Measurements from ENCODE around the gene LASP1NB.

LASP1NB gene

GRCh38 chr17:38889745-38890409, 35.5 kb upstream of the LASP1NB start:
- H3K27ac ChIP-seq = peak overlapping the region in 1 of 5 donors; percentile 18
- H3K27me3 ChIP-seq = no peaks in the 10 kb centered on the region
- TF ChIP-seq, protein P1, sequence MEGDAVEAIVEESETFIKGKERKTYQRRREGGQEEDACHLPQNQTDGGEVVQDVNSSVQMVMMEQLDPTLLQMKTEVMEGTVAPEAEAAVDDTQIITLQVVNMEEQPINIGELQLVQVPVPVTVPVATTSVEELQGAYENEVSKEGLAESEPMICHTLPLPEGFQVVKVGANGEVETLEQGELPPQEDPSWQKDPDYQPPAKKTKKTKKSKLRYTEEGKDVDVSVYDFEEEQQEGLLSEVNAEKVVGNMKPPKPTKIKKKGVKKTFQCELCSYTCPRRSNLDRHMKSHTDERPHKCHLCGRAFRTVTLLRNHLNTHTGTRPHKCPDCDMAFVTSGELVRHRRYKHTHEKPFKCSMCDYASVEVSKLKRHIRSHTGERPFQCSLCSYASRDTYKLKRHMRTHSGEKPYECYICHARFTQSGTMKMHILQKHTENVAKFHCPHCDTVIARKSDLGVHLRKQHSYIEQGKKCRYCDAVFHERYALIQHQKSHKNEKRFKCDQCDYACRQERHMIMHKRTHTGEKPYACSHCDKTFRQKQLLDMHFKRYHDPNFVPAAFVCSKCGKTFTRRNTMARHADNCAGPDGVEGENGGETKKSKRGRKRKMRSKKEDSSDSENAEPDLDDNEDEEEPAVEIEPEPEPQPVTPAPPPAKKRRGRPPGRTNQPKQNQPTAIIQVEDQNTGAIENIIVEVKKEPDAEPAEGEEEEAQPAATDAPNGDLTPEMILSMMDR (IDR thresholded peaks at IDR 0.05) = no peak
- H3K4me3 ChIP-seq = no peak overlapping the region
- H3K4me1 ChIP-seq (replicated peaks in 1 of 2) = peaks cover 27 to 45% of the 10 kb centered on the region in 2 donors
- H3K9me3 ChIP-seq (replicated peaks in 1 of 3) = no peaks in the 10 kb centered on the region
- WGBS, 4 donors = 83 to 86% (median 85%) methylated on average over 7 to 12 of the region's 12 CpGs
- intact Hi-C loops (cut with DNase I) = no loop called here
- DNase-seq = no peak
- H3K36me3 ChIP-seq (replicated peaks in 1 of 2) = peaks cover 0 to 48% of the 10 kb centered on the region in 2 donors

DNA sequence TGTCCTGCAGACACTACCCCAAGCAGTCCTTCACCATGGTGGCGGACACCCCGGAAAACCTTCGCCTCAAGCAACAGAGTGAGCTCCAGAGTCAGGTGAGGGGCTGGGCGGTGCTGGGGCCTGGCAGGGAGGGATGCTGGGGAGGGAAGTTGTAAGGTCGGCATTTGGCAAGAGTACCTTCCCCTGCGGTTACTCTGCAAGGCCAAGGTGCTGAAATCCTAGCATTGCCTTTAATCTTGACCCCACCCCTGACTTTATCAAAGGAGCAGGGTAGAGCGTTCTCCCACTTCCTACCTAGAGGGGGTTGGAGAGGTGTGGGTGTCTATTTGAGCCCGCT, 35.0 kb upstream of the LASP1NB start:
- H3K36me3 ChIP-seq (replicated peaks in 1 of 2) = peaks cover 0 to 51% of the 10 kb centered on the region in 2 donors
- peak overlapping the region in 1 of 5 donors; percentile 18 for H3K27ac ChIP-seq
- H3K27me3 ChIP-seq = no peaks in the 10 kb centered on the region
- 78 to 100% (median 85%) methylated on average over 4 to 8 of the region's 8 CpGs for WGBS, 4 donors
- DNase-seq = no peak
- intact Hi-C loops (cut with DNase I) = no loop called here
- no peak overlapping the region for H3K4me3 ChIP-seq
- H3K4me1 ChIP-seq (replicated peaks in 1 of 2) = peaks cover 22 to 40% of the 10 kb centered on the region in 2 donors
- no peak for TF ChIP-seq POLR2A (IDR thresholded peaks at IDR 0.05)
- TF ChIP-seq, protein P1 (IDR thresholded peaks at IDR 0.05) = no peak
- no peaks in the 10 kb centered on the region for H3K9me3 ChIP-seq (replicated peaks in 1 of 3)

DNA sequence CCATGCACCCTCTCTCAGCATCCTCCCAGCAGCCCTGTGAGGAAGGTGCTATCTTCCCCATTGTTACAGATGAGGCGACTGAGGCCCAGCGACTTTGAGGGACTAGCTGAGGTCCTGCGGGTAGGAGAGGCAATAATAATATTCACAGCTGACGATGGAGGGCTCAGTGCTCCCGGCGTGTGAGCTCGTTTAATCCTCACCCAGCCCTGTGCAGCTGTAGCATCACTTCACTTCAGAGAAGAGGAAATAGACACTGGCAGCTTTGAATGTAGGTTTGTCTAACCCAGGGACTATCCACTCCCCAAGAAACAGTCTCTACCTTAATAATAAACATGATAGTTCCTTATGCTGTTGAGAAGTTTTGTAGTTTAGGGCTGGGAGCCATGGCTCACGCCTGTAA, 34.0 kb upstream of the LASP1NB start:
- no peak for TF ChIP-seq POLR2A (IDR thresholded peaks at IDR 0.05)
- TF ChIP-seq, protein P1 (IDR thresholded peaks at IDR 0.05) = no peak
- Histone ChIP-seq H3K36me3 (replicated peaks in 1 of 2) (peaks cover 0 to 53% of the 10 kb centered on the region in 2 donors), H3K27me3 (no peaks in the 10 kb centered on the region), H3K4me3 (no peak overlapping the region), H3K4me1 (replicated peaks in 1 of 2) (peaks cover 19 to 42% of the 10 kb centered on the region in 2 donors), H3K9me3 (replicated peaks in 1 of 3) (no peaks in the 10 kb centered on the region), H3K27ac (no peak overlapping the region)
- no peak for DNase-seq
- WGBS, 4 donors = 57 to 84% (median 81%) methylated on average over 4 to 8 of the region's 8 CpGs
- intact Hi-C loops (cut with DNase I) = no loop called here

DNA sequence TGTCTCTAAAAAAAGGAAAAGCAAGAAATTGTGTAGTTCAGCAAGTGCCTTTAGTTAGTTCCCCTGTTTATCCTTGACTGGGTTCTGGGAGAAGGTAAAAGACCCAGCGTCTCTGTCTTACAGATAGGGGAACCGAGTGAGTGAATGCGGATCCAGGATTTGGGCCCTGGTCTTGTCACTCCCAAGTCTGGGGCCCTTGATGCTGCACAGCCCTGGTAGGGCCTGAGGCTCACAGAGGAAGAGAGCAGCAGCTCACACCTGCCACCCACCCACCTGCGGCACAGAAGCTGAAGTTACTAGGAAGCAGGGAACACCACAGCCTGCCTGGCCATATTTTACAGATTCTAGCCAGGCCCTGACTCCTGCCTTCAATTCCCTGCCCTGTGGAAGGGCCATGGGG, 33.3 kb upstream of the LASP1NB start:
- no peak overlapping the region for H3K4me3 ChIP-seq
- no peaks in the 10 kb centered on the region for H3K27me3 ChIP-seq
- intact Hi-C loops (cut with DNase I) = no loop called here
- H3K27ac ChIP-seq = peak overlapping the region in 1 of 5 donors; percentile 23
- no peak for TF ChIP-seq POLR2A (IDR thresholded peaks at IDR 0.05)
- TF ChIP-seq, protein P1 (IDR thresholded peaks at IDR 0.05) = no peak
- peaks cover 20 to 44% of the 10 kb centered on the region in 2 donors for H3K4me1 ChIP-seq (replicated peaks in 1 of 2)
- DNase-seq = no peak
- peaks cover 0 to 59% of the 10 kb centered on the region in 2 donors for H3K36me3 ChIP-seq (replicated peaks in 1 of 2)
- 67 to 88% (median 87%) methylated on average over 1 to 4 of the region's 4 CpGs for WGBS, 4 donors
- no peaks in the 10 kb centered on the region for H3K9me3 ChIP-seq (replicated peaks in 1 of 3)
